ENCODE data around the gene ZNF497.
A peak's percentile ranks its signal among the peaks of the same experiment; 100 is the strongest.

Gene ZNF497

DNA sequence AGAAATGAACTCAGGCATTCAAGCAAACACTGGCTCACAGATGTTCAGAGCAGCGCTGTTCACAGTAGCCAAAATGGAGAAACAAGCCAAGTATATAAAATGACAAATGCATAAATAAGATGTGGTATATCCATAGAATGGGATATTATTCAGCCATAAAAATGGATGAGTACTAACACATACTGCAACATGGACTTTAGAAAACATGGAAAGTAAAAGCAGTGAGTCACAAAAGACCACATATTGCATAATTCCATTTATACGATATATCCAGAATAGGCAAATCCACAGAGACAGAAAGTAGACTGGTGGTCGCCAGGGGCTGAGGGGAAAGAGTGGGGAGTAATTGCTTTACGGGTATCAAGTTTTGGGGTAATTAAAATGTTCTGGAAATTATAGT, 11.6 kb upstream of the ZNF497 start:
- peaks cover 9% of the 10 kb centered on the region for H3K79me2 ChIP-seq

DNA sequence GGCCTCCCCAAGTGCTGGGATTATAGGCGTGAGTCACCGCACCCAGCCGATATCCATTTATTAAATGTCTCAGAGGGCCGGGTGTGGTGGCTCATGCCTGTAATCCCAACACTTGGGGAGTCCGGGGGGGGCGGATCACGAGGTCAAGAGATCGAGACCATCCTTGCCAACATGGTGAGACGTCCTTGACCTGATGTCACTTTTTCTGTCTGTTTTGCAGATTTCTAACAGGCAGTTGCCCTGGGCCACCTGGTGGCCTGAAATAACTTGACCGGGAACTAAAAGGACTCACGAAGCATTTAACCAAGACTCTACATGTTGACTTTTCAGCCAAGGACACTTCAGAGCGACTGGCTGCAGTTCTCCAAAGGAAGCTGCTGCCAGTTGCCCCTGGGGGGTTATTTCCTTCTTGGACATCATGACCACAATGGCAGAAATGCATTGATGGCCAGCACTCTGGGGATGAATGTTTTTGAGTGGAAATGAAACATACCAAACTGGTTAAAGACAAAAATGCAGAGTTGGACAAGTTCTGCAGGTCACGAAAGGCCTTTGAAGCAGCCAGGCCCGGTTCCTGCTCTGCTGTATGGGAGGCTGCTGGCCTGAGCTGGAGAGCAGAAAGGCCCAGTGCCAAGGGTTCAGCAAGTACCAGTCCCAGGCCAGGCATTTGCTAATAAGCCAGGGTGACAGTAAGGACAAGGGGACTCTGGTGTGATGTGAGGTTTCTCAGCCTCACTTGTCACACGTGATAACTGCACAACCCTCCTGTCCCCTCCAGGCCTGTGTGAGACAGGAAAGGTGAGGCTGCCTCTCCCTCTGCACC, 10.0 kb upstream of the ZNF497 start:
- TF ChIP-seq, protein P1, sequence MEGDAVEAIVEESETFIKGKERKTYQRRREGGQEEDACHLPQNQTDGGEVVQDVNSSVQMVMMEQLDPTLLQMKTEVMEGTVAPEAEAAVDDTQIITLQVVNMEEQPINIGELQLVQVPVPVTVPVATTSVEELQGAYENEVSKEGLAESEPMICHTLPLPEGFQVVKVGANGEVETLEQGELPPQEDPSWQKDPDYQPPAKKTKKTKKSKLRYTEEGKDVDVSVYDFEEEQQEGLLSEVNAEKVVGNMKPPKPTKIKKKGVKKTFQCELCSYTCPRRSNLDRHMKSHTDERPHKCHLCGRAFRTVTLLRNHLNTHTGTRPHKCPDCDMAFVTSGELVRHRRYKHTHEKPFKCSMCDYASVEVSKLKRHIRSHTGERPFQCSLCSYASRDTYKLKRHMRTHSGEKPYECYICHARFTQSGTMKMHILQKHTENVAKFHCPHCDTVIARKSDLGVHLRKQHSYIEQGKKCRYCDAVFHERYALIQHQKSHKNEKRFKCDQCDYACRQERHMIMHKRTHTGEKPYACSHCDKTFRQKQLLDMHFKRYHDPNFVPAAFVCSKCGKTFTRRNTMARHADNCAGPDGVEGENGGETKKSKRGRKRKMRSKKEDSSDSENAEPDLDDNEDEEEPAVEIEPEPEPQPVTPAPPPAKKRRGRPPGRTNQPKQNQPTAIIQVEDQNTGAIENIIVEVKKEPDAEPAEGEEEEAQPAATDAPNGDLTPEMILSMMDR (IDR thresholded peaks at IDR 0.05): peak; percentile 17
- no peaks in the 10 kb centered on the region for H3K36me3 ChIP-seq (ENCODE audit: control insufficient read depth, insufficient read depth, low read length)
- H3K27me3 ChIP-seq (ENCODE audit: control insufficient read depth, insufficient read depth, low read length): no peaks in the 10 kb centered on the region
- no peak overlapping the region for H3K4me2 ChIP-seq (ENCODE audit: low read length)
- H3K4me1 ChIP-seq: no peaks in the 10 kb centered on the region
- no peak overlapping the region for H3K4me3 ChIP-seq (ENCODE audit: low read depth, low read length)
- H3K79me2 ChIP-seq: peaks cover 6% of the 10 kb centered on the region
- no peaks in the 10 kb centered on the region for H3K9me3 ChIP-seq (ENCODE audit: control insufficient read depth, low read length)
- H3K9ac ChIP-seq: no peak overlapping the region
- H2AFZ ChIP-seq: no peak overlapping the region
- no peak overlapping the region for H3K27ac ChIP-seq

More for the DNA sequence above, 11.6 kb upstream of the ZNF497 start:
- Histone ChIP-seq H3K9ac (no peak overlapping the region), H3K4me1 (no peaks in the 10 kb centered on the region), H3K36me3 (ENCODE audit: control insufficient read depth, insufficient read depth, low read length) (no peaks in the 10 kb centered on the region), H3K4me3 (ENCODE audit: low read depth, low read length) (no peak overlapping the region), H3K4me2 (ENCODE audit: low read length) (no peak overlapping the region), H3K27me3 (ENCODE audit: control insufficient read depth, insufficient read depth, low read length) (no peaks in the 10 kb centered on the region), H2AFZ (no peak overlapping the region), H3K27ac (no peak overlapping the region), H3K9me3 (ENCODE audit: control insufficient read depth, low read length) (no peaks in the 10 kb centered on the region)
- TF ChIP-seq, protein P1 (IDR thresholded peaks at IDR 0.05): no peak

DNA sequence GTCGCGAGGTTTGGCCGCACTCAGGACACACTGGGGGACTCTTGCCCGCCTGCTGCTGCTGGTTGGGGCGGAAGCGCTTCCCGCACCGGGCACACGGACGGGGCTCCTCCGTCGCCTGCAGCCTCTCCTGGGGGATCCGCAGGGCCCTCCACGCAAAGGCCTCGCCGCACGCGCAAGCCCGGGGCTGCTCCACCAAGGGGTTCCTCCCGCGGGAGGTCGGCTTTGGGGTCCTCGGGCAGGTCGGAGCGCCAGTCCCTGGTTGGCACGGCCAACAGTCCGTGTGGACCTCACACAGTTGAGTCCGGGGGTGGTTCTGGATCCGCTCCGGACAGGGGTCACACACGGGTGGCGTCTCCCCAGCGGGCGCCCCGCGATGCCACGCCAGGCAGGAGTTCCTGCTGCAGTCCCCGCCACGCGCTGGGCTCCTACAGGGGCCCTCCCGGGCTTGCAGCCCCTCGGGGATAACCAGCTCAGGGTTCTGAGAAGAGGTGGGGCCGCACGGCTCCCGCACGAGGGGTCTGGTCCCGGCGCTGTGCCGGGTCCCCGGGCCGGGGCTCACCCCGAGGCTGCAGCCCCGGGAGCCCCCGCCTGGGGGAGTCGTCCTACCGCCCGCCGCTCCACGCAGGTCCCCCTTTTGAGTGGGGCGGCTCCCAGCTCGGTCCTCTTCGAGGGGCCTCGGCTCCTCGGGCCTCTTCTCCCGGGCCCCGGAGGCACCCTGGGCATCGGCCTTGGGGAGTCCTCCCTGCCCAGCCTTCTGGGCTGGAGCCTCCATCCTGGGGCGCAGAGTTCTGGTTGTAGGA, 6.2 kb upstream of the ZNF497 start:
- H3K36me3 ChIP-seq (ENCODE audit: control insufficient read depth, insufficient read depth, low read length): no peaks in the 10 kb centered on the region
- TF ChIP-seq, protein P1 (IDR thresholded peaks at IDR 0.05): no peak
- H3K4me1 ChIP-seq: no peaks in the 10 kb centered on the region
- no peaks in the 10 kb centered on the region for H3K79me2 ChIP-seq
- H3K27ac ChIP-seq: no peak overlapping the region
- no peak overlapping the region for H3K4me2 ChIP-seq (ENCODE audit: low read length)
- no peaks in the 10 kb centered on the region for H3K9me3 ChIP-seq (ENCODE audit: control insufficient read depth, low read length)
- no peak overlapping the region for H3K9ac ChIP-seq
- no peak overlapping the region for H2AFZ ChIP-seq
- H3K27me3 ChIP-seq (ENCODE audit: control insufficient read depth, insufficient read depth, low read length): no peaks in the 10 kb centered on the region
- H3K4me3 ChIP-seq (ENCODE audit: low read depth, low read length): no peak overlapping the region

DNA sequence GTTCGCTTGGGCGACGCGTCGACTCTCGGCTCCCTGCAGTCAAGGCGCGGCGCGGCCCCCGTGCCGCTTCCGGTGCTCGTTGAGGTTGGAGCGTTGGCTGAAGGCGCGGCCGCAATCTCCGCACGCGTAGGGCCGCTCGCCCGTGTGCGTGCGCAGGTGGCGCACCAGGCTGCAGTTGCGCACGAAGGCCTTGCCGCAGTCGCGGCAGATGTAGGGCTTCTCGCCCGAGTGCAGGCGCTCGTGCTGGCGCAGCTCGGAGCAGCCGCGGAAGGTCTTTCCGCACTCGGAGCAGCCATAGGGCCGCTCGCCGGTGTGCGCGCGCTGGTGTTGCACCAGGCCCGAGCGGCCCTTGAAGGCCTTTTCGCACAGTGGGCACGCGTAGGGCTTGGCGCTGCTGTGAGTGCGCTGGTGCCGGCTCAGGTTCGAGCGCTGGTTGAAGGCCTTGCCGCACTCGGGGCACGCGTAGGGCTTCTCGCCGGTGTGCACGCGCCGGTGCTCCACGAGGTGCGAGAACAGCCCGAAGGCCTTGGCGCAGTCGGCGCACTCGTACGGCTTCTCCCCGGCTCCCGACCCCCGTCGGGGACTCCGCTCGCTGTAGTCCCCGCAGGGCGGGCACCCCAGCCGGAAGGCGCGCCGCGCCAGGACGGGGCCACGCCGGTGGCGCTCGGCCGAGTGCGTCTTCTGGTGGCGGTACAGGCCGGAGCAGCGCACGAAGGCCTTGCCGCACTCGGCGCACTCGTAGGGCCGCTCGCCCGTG, 5.3 kb upstream of the ZNF497 start:
- TF ChIP-seq, protein P1 (IDR thresholded peaks at IDR 0.05): no peak
- Histone ChIP-seq H3K9ac (no peak overlapping the region), H3K27me3 (ENCODE audit: control insufficient read depth, insufficient read depth, low read length) (no peaks in the 10 kb centered on the region), H2AFZ (no peak overlapping the region), H3K4me2 (ENCODE audit: low read length) (no peak overlapping the region), H3K4me3 (ENCODE audit: low read depth, low read length) (no peak overlapping the region), H3K36me3 (ENCODE audit: control insufficient read depth, insufficient read depth, low read length) (no peaks in the 10 kb centered on the region), H3K9me3 (ENCODE audit: control insufficient read depth, low read length) (no peaks in the 10 kb centered on the region), H3K79me2 (no peaks in the 10 kb centered on the region), H3K4me1 (no peaks in the 10 kb centered on the region), H3K27ac (no peak overlapping the region)
